GM23338 (cell line): Measurements from ENCODE around the gene H1-8. TPM values are rescaled to one million over a fixed set of nuclear protein-coding genes. Genes with fewer than 3 reads are reported as not detected.

Source experiments
- ATAC-seq: fragments of 200-7000 bp; cut with Tn5 transposase; 3 replicates; pipeline ENCODE4 v1.9.1; 2020
- DNase-seq: peaks from one replicate; pipeline ENCODE4 v3.0.0-alpha.2; 2015; ENCODE audit warnings: low spot score
- H2AFZ ChIP-seq: fragments of 200-600 bp; sonication (generic); 2 replicates; pipeline ENCODE4 v1.8.0; 2016; ENCODE audit warnings: antibody characterized with exemption, mild to moderate bottlenecking, moderate library complexity
- H3F3A ChIP-seq: fragments of 200-600 bp; sonication (generic); replicated peaks from 2 replicates; pipeline ENCODE4 v1.8.0; 2017; ENCODE audit warnings: antibody characterized with exemption, mixed run types, low read depth
- H3K27ac ChIP-seq: fragments of 200-600 bp; sonication (generic); 2 replicates; pipeline ENCODE4 v1.6.1; 2016; ENCODE audit warnings: low read depth
- H3K27me3 ChIP-seq: fragments of 200-600 bp; sonication (generic); 2 replicates; pipeline ENCODE4 v1.8.0; 2016; ENCODE audit warnings: mild to moderate bottlenecking, mixed run types, moderate library complexity; ENCODE audit not compliant: insufficient read depth
- H3K36me3 ChIP-seq: fragments of 200-600 bp; sonication (generic); 2 replicates; pipeline ENCODE4 v1.8.0; 2016; ENCODE audit warnings: mild to moderate bottlenecking; ENCODE audit not compliant: insufficient read depth
- H3K4me1 ChIP-seq: fragments of 200-600 bp; sonication (generic); 2 replicates; pipeline ENCODE4 v1.8.0; 2016; ENCODE audit warnings: mild to moderate bottlenecking, moderate library complexity; ENCODE audit not compliant: insufficient read depth
- H3K4me2 ChIP-seq: fragments of 200-600 bp; sonication (generic); 2 replicates; pipeline ENCODE4 v1.7.1; 2017; ENCODE audit warnings: mixed run types
- H3K4me3 ChIP-seq: fragments of 200-600 bp; sonication (generic); 2 replicates; pipeline ENCODE4 v1.6.1; 2016; ENCODE audit warnings: mixed run types
- H3K79me2 ChIP-seq: fragments of 200-600 bp; sonication (generic); replicated peaks from 2 replicates; pipeline ENCODE4 v1.8.0; 2017; ENCODE audit warnings: mild to moderate bottlenecking; ENCODE audit not compliant: insufficient read depth
- H3K9me2 ChIP-seq: fragments of 200-600 bp; sonication (generic); 2 replicates; pipeline ENCODE4 v1.8.0; 2017; ENCODE audit not compliant: insufficient read depth
- H4K20me1 ChIP-seq: fragments of 200-600 bp; sonication (generic); replicated peaks from 2 replicates; pipeline ENCODE4 v1.8.0; 2017; ENCODE audit warnings: mild to moderate bottlenecking; ENCODE audit not compliant: insufficient read depth
- H3K27ac Mint-ChIP-seq: 2 replicates; pipeline ENCODE4 v1.8.0; 2020; ENCODE audit warnings: inconsistent platforms, mild to moderate bottlenecking, moderate library complexity, mixed read lengths
- H3K27me3 Mint-ChIP-seq: 3 replicates; pipeline ENCODE4 v1.8.0; 2022; ENCODE audit warnings: low read depth, mild to moderate bottlenecking, moderate library complexity, mixed read lengths, inconsistent platforms; ENCODE audit not compliant: insufficient read depth, poor library complexity
- H3K36me3 Mint-ChIP-seq: 3 replicates; pipeline ENCODE4 v1.8.0; 2021; ENCODE audit warnings: low read depth, mild to moderate bottlenecking, inconsistent platforms, moderate library complexity, mixed read lengths
- H3K4me1 Mint-ChIP-seq: 3 replicates; pipeline ENCODE4 v1.8.0; 2020; ENCODE audit warnings: mild to moderate bottlenecking, inconsistent platforms, mixed read lengths
- H3K4me3 Mint-ChIP-seq: 3 replicates; pipeline ENCODE4 v1.8.0; 2021; ENCODE audit warnings: moderate library complexity, mild to moderate bottlenecking, inconsistent platforms, mixed read lengths
- H3K9me3 Mint-ChIP-seq: 3 replicates; pipeline ENCODE4 v1.8.0; 2020; ENCODE audit warnings: moderate library complexity, mild to moderate bottlenecking, inconsistent platforms, mixed read lengths
- CREB1 ChIP-seq: fragments of 250-450 bp; sonication (Bioruptor Pico); IDR thresholded peaks from 2 replicates; pipeline ENCODE4 v1.5.0; 2020; ENCODE audit warnings: low read depth, mild to moderate bottlenecking, moderate library complexity
- ETS1 ChIP-seq: IDR thresholded peaks from 2 replicates; pipeline ENCODE4 v1.6.1; 2016; ENCODE audit warnings: antibody characterized with exemption
- EZH2 ChIP-seq: fragments of 200-600 bp; sonication (generic); IDR thresholded peaks from one replicate; pipeline ENCODE4 v1.8.0; 2017; ENCODE audit warnings: antibody characterized with exemption, mild to moderate bottlenecking, low read depth; ENCODE audit not compliant: unreplicated experiment
- EZH2phosphoT487 ChIP-seq: fragments of 200-600 bp; sonication (generic); IDR thresholded peaks from one replicate; pipeline ENCODE4 v1.8.1; 2018; ENCODE audit warnings: antibody characterized with exemption; ENCODE audit not compliant: unreplicated experiment
- JUNB ChIP-seq: IDR thresholded peaks from one replicate; pipeline ENCODE4 v1.6.1; 2016; ENCODE audit warnings: antibody characterized with exemption; ENCODE audit not compliant: unreplicated experiment
- NANOG ChIP-seq: IDR thresholded peaks from 2 replicates; pipeline ENCODE4 v1.6.1; 2016; ENCODE audit warnings: antibody characterized with exemption, borderline replicate concordance
- POLR2AphosphoS5 ChIP-seq: IDR thresholded peaks from 2 replicates; pipeline ENCODE4 v1.6.1; 2016; ENCODE audit warnings: antibody characterized with exemption, low read depth
- STAT1 ChIP-seq: IDR thresholded peaks from one replicate; pipeline ENCODE4 v1.6.1; 2016; ENCODE audit warnings: antibody characterized with exemption; ENCODE audit not compliant: unreplicated experiment
- ZNF114 ChIP-seq: fragments of 250-450 bp; sonication (Bioruptor Pico); IDR thresholded peaks from 2 replicates; pipeline ENCODE4 v1.5.0; 2020; ENCODE audit warnings: mild to moderate bottlenecking, moderate library complexity
- ZNF331 ChIP-seq: fragments of 250-450 bp; sonication (Bioruptor Pico); IDR thresholded peaks from 2 replicates; pipeline ENCODE4 v1.5.0; 2020; ENCODE audit warnings: low read depth, mild to moderate bottlenecking, moderate library complexity
- polyA plus RNA-seq: library from polyadenylated mRNA; unstranded; fragments of >200 nt; fragmentation: Nextera tagmentation; extraction: Ambion mirVana; gene quantifications from 2 replicates; pipeline ENCODE4 v1.2.1, GENCODE V29; 2016
- total RNA-seq: library from RNA; depleted of rRNA; stranded (reverse); fragments of >200 nt; shearing (Covaris generic); gene quantifications from 2 replicates; pipeline ENCODE4 v1.2.3, GENCODE V29; 2014
- TF ChIP-seq, protein P1 (sequence below): IDR thresholded peaks from one replicate; pipeline ENCODE4 v1.6.1; 2018; ENCODE audit warnings: antibody characterized with exemption; ENCODE audit not compliant: unreplicated experiment
- TF ChIP-seq, protein P2 (sequence below), 2 experiments: fragments of 200-600 bp in 1 of 2; sonication (generic) in 1 of 2; conservative IDR thresholded peaks; 2 replicates each; pipeline versions ENCODE4 v1.5.1 to v1.6.1; 2016 to 2017; ENCODE audit warnings: antibody characterized with exemption in 2 of 2, low read depth in 2 of 2, mild to moderate bottlenecking in 2 of 2, moderate library complexity in 1 of 2
- TF ChIP-seq, protein P3 (sequence below): fragments of 250-450 bp; sonication (Bioruptor Pico); IDR thresholded peaks from 2 replicates; pipeline ENCODE4 v1.5.0; 2020; ENCODE audit warnings: mild to moderate bottlenecking, moderate library complexity

Gene H1-8
- total and polyA plus RNA-seq, 2 experiments from 2014 or later = not detected

DNA sequence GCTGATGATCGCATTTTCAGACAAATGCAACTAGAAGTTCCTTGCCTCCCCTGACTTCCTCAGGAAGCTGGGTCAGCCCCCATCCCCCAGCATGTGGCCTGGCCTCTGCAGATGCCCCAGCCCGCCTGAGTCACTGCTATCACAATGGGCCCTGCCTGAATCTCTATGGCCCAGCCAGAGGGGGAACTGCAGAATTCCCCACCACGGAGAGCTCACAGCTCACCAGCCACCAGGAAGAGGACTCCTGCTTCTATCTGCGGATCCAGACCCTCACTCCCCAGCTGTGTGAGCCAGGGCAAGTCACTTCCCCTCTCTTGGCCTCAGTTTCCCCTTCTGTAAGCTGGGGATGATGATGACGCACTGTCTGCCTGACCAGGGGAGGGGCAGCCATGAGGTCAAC, 56.6 kb downstream of the H1-8 start:
- peak; percentile 19 for ATAC-seq
- peak overlapping the region; percentile 81 for H3K27ac Mint-ChIP-seq
- peaks cover 39% of the 10 kb centered on the region for H3K79me2 ChIP-seq
- peaks cover 8% of the 10 kb centered on the region for H3K27me3 ChIP-seq
- TF ChIP-seq ZNF114 (CRISPR knock-in tag) (no peak), EZH2phosphoT487 (no peak), ETS1 (no peak), EZH2 (no peak), POLR2AphosphoS5 (no peak), NANOG (no peak), STAT1 (no peak), ZNF331 (CRISPR knock-in tag) (no peak), JUNB (no peak), CREB1 (CRISPR knock-in tag) (no peak)
- TF ChIP-seq, protein P1, sequence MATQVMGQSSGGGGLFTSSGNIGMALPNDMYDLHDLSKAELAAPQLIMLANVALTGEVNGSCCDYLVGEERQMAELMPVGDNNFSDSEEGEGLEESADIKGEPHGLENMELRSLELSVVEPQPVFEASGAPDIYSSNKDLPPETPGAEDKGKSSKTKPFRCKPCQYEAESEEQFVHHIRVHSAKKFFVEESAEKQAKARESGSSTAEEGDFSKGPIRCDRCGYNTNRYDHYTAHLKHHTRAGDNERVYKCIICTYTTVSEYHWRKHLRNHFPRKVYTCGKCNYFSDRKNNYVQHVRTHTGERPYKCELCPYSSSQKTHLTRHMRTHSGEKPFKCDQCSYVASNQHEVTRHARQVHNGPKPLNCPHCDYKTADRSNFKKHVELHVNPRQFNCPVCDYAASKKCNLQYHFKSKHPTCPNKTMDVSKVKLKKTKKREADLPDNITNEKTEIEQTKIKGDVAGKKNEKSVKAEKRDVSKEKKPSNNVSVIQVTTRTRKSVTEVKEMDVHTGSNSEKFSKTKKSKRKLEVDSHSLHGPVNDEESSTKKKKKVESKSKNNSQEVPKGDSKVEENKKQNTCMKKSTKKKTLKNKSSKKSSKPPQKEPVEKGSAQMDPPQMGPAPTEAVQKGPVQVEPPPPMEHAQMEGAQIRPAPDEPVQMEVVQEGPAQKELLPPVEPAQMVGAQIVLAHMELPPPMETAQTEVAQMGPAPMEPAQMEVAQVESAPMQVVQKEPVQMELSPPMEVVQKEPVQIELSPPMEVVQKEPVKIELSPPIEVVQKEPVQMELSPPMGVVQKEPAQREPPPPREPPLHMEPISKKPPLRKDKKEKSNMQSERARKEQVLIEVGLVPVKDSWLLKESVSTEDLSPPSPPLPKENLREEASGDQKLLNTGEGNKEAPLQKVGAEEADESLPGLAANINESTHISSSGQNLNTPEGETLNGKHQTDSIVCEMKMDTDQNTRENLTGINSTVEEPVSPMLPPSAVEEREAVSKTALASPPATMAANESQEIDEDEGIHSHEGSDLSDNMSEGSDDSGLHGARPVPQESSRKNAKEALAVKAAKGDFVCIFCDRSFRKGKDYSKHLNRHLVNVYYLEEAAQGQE = no peak
- TF ChIP-seq, protein P2, sequence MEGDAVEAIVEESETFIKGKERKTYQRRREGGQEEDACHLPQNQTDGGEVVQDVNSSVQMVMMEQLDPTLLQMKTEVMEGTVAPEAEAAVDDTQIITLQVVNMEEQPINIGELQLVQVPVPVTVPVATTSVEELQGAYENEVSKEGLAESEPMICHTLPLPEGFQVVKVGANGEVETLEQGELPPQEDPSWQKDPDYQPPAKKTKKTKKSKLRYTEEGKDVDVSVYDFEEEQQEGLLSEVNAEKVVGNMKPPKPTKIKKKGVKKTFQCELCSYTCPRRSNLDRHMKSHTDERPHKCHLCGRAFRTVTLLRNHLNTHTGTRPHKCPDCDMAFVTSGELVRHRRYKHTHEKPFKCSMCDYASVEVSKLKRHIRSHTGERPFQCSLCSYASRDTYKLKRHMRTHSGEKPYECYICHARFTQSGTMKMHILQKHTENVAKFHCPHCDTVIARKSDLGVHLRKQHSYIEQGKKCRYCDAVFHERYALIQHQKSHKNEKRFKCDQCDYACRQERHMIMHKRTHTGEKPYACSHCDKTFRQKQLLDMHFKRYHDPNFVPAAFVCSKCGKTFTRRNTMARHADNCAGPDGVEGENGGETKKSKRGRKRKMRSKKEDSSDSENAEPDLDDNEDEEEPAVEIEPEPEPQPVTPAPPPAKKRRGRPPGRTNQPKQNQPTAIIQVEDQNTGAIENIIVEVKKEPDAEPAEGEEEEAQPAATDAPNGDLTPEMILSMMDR (conservative IDR thresholded peaks at IDR 0.05; ENCODE audit: low read depth in 2 of 2) = no peak
- TF ChIP-seq, protein P3, sequence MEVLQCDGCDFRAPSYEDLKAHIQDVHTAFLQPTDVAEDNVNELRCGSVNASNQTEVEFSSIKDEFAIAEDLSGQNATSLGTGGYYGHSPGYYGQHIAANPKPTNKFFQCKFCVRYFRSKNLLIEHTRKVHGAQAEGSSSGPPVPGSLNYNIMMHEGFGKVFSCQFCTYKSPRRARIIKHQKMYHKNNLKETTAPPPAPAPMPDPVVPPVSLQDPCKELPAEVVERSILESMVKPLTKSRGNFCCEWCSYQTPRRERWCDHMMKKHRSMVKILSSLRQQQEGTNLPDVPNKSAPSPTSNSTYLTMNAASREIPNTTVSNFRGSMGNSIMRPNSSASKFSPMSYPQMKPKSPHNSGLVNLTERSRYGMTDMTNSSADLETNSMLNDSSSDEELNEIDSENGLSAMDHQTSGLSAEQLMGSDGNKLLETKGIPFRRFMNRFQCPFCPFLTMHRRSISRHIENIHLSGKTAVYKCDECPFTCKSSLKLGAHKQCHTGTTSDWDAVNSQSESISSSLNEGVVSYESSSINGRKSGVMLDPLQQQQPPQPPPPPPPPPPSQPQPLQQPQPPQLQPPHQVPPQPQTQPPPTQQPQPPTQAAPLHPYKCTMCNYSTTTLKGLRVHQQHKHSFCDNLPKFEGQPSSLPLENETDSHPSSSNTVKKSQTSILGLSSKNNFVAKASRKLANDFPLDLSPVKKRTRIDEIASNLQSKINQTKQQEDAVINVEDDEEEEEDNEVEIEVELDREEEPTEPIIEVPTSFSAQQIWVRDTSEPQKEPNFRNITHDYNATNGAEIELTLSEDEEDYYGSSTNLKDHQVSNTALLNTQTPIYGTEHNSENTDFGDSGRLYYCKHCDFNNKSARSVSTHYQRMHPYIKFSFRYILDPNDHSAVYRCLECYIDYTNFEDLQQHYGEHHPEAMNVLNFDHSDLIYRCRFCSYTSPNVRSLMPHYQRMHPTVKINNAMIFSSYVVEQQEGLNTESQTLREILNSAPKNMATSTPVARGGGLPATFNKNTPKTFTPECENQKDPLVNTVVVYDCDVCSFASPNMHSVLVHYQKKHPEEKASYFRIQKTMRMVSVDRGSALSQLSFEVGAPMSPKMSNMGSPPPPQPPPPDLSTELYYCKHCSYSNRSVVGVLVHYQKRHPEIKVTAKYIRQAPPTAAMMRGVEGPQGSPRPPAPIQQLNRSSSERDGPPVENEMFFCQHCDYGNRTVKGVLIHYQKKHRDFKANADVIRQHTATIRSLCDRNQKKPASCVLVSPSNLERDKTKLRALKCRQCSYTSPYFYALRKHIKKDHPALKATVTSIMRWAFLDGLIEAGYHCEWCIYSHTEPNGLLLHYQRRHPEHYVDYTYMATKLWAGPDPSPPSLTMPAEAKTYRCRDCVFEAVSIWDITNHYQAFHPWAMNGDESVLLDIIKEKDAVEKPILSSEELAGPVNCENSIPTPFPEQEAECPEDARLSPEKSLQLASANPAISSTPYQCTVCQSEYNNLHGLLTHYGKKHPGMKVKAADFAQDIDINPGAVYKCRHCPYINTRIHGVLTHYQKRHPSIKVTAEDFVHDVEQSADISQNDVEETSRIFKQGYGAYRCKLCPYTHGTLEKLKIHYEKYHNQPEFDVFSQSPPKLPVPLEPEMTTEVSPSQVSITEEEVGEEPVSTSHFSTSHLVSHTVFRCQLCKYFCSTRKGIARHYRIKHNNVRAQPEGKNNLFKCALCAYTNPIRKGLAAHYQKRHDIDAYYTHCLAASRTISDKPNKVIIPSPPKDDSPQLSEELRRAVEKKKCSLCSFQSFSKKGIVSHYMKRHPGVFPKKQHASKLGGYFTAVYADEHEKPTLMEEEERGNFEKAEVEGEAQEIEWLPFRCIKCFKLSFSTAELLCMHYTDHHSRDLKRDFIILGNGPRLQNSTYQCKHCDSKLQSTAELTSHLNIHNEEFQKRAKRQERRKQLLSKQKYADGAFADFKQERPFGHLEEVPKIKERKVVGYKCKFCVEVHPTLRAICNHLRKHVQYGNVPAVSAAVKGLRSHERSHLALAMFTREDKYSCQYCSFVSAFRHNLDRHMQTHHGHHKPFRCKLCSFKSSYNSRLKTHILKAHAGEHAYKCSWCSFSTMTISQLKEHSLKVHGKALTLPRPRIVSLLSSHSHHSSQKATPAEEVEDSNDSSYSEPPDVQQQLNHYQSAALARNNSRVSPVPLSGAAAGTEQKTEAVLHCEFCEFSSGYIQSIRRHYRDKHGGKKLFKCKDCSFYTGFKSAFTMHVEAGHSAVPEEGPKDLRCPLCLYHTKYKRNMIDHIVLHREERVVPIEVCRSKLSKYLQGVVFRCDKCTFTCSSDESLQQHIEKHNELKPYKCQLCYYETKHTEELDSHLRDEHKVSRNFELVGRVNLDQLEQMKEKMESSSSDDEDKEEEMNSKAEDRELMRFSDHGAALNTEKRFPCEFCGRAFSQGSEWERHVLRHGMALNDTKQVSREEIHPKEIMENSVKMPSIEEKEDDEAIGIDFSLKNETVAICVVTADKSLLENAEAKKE (CRISPR knock-in tag) = no peak
- no peak overlapping the region for H2AFZ ChIP-seq
- peaks cover 26% of the 10 kb centered on the region for H3K27me3 Mint-ChIP-seq
- peak; percentile 73 for DNase-seq
- no peak overlapping the region for H3K4me3 ChIP-seq
- H3K9me3 Mint-ChIP-seq = no peaks in the 10 kb centered on the region
- H3K4me2 ChIP-seq = no peak overlapping the region; the same call in 1 of the 2 replicates
- peaks cover 57% of the 10 kb centered on the region for H3K4me1 ChIP-seq
- peaks cover 12% of the 10 kb centered on the region for H3F3A ChIP-seq
- no peaks in the 10 kb centered on the region for H3K36me3 ChIP-seq
- peak overlapping the region; percentile 29; the same call in 2 of the 3 replicates for H3K4me3 Mint-ChIP-seq
- peaks cover 82% of the 10 kb centered on the region for H3K4me1 Mint-ChIP-seq
- H3K27ac ChIP-seq = peak overlapping the region; percentile 55; the same call in 1 of the 2 replicates
- H3K36me3 Mint-ChIP-seq = no peaks in the 10 kb centered on the region; the same call in 2 of the 3 replicates
- peaks cover 9% of the 10 kb centered on the region for H4K20me1 ChIP-seq
- no peaks in the 10 kb centered on the region for H3K9me2 ChIP-seq
